K562 (cell line): Measurements from ENCODE around the gene SLC25A11. TPM values are rescaled to one million over a fixed set of nuclear protein-coding genes. Genes with fewer than 3 reads are reported as not detected.

Experiments used
- ATAC-seq: fragments of 200-7000 bp; cut with Tn5 transposase; 3 replicates; pipeline ENCODE4 v1.9.1; 2020; ENCODE audit warnings: moderate library complexity
- BruUV-seq: library from RNA; stranded (reverse); fragments of 400-500 nt; replicated peaks from 2 replicates; lab custom pipeline; 2021; lab: Mats Ljungman, UMichigan
- CTCF ChIA-PET: fragments of 300-600 bp; formaldehyde crosslinking; extraction: SDS; loops from one replicate; lab custom pipeline; 2021; ENCODE audit warnings: low intra/inter-chr PET ratio; lab: Yijun Ruan, JAX
- POLR2A ChIA-PET: fragments of 300-600, 350-650 bp; sonication (Branson Sonifier 250); formaldehyde crosslinking; extraction: SDS; loops from one replicate; lab custom pipeline; 2021; ENCODE audit warnings: antibody characterized with exemption, inconsistent platforms; lab: Yijun Ruan, JAX
- DNase-seq, 4 experiments: peaks; one replicate each; pipeline versions ENCODE4 v3.0.0 to v3.0.0-alpha.2; 2011 to 2018; ENCODE audit warnings: low spot score in 3 of 4, mixed read lengths in 3 of 4; ENCODE audit errors: extremely low read depth in 1 of 4
- FAIRE-seq: peaks from 2 replicates; lab custom pipeline; 2011; peaks lifted over from hg19 to GRCh38; lab: Jason Lieb, UNC
- H2AFZ ChIP-seq: 2 replicates; pipeline ENCODE4 v1.6.0; 2011; ENCODE audit warnings: low read depth, low read length, control low read depth, inconsistent platforms
- H3K27ac ChIP-seq: fragments of 200-600 bp; 3 replicates; pipeline ENCODE4 v1.8.0; 2011; ENCODE audit warnings: low read depth, mild to moderate bottlenecking, control low read depth, inconsistent platforms, low read length, moderate library complexity, mixed read lengths; ENCODE audit errors: extremely low read depth
- H3K27me3 ChIP-seq, 2 experiments: fragments of 300-600 bp in 1 of 2; 2 replicates in 1 of 2; 3 replicates in 1 of 2; pipeline versions ENCODE4 v1.6.0 to v1.8.0; 2011; ENCODE audit warnings: inconsistent platforms in 2 of 2, low read length in 2 of 2, mild to moderate bottlenecking in 1 of 2, mixed read lengths in 1 of 2, moderate library complexity in 1 of 2; ENCODE audit not compliant: control insufficient read depth in 2 of 2, insufficient read depth in 2 of 2
- H3K36me3 ChIP-seq: fragments of 300-600 bp; 3 replicates; pipeline ENCODE4 v1.8.0; 2011; ENCODE audit warnings: mild to moderate bottlenecking, low read length, inconsistent platforms; ENCODE audit not compliant: control insufficient read depth, insufficient read depth
- H3K4me1 ChIP-seq, 2 experiments: fragments of 200-600 bp in 1 of 2; replicated peaks in 1 of 2; 2 replicates in 1 of 2; 3 replicates in 1 of 2; pipeline versions ENCODE4 v1.5.1 to v1.8.0; 2011; ENCODE audit warnings: inconsistent platforms in 2 of 2, low read length in 2 of 2, mild to moderate bottlenecking in 1 of 2, mixed read lengths in 1 of 2, moderate library complexity in 1 of 2; ENCODE audit not compliant: control insufficient read depth in 2 of 2, insufficient read depth in 2 of 2
- H3K4me2 ChIP-seq: 2 replicates; pipeline ENCODE4 v1.6.1; 2011; ENCODE audit warnings: low read length, control low read depth, inconsistent platforms, mixed read lengths; ENCODE audit not compliant: insufficient read depth
- H3K4me3 ChIP-seq: fragments of 200-600 bp; sonication (generic), shearing (Covaris generic); 2 replicates; pipeline ENCODE4 v1.5.1; 2016; ENCODE audit warnings: control low read depth, inconsistent platforms
- H3K79me2 ChIP-seq: fragments of 200-600 bp; 3 replicates; pipeline ENCODE4 v1.8.0; 2011; ENCODE audit warnings: low read length, inconsistent platforms; ENCODE audit not compliant: control insufficient read depth, insufficient read depth
- H3K9ac ChIP-seq, 2 experiments: 2 replicates each; pipeline versions ENCODE4 v1.6.0 to v1.6.1; 2011; ENCODE audit warnings: low read depth in 2 of 2, low read length in 2 of 2, control low read depth in 1 of 2, inconsistent platforms in 1 of 2, mild to moderate bottlenecking in 1 of 2, mixed read lengths in 1 of 2; ENCODE audit not compliant: insufficient read depth in 1 of 2
- H3K9me1 ChIP-seq: one replicate; pipeline ENCODE4 v1.6.0; 2011; ENCODE audit warnings: inconsistent platforms, mild to moderate bottlenecking, low read length, moderate library complexity; ENCODE audit not compliant: control insufficient read depth, insufficient read depth
- H3K9me3 ChIP-seq: replicated peaks from 2 replicates; pipeline ENCODE4 v1.5.1; 2011; ENCODE audit warnings: low read depth, low read length, inconsistent platforms; ENCODE audit not compliant: control insufficient read depth, insufficient read depth
- H4K20me1 ChIP-seq: replicated peaks from 2 replicates; pipeline ENCODE4 v1.6.1; 2011; ENCODE audit warnings: low read length, inconsistent platforms, mixed read lengths; ENCODE audit not compliant: control insufficient read depth, insufficient read depth
- CBX3 ChIP-seq, 2 experiments: IDR thresholded peaks; 1 replicate in 1 of 2; 2 replicates in 1 of 2; pipeline ENCODE4 v1.6.1; 2012; ENCODE audit warnings: inconsistent platforms in 2 of 2, low read length in 2 of 2, borderline replicate concordance in 1 of 2, control low read depth in 1 of 2
- CHCHD3 ChIP-seq: fragments of 250-450 bp; sonication (Bioruptor Pico); IDR thresholded peaks from 2 replicates; pipeline ENCODE4 v2.1.2; 2022; ENCODE audit warnings: mild to moderate bottlenecking
- GABPB1 ChIP-seq: sonication (generic); formaldehyde crosslinking; IDR thresholded peaks from 2 replicates; pipeline ENCODE4 v1.8.0; 2022; ENCODE audit warnings: mild to moderate bottlenecking, missing genetic modification reagents
- ID3 ChIP-seq, 2 experiments: fragments of 250-450 bp in 1 of 2; fragments of 450-650 bp in 1 of 2; sonication (Bioruptor Pico) in 1 of 2; IDR thresholded peaks; 2 replicates each; pipeline versions ENCODE4 v1.6.1 to v1.8.0; 2016 to 2021; ENCODE audit warnings: mild to moderate bottlenecking in 2 of 2, moderate library complexity in 2 of 2, missing compliant biosample characterization in 1 of 2, missing genetic modification characterization in 1 of 2
- IRF2 ChIP-seq: sonication (generic); formaldehyde crosslinking; IDR thresholded peaks from 2 replicates; pipeline ENCODE4 v1.8.1; 2022; ENCODE audit warnings: mild to moderate bottlenecking, missing genetic modification reagents
- JUNB ChIP-seq: fragments of 450-650 bp; formaldehyde crosslinking; conservative IDR thresholded peaks from 2 replicates; pipeline ENCODE4 v1.4.0; 2020; ENCODE audit warnings: mild to moderate bottlenecking
- MAFK ChIP-seq: IDR thresholded peaks from 2 replicates; pipeline ENCODE4 v1.6.1; 2011; ENCODE audit warnings: low read length, improper control_type of control experiment
- MYC ChIP-seq, 2 experiments: fragments of 250-450 bp in 1 of 2; sonication (Bioruptor Pico) in 1 of 2; IDR thresholded peaks; 2 replicates each; pipeline versions ENCODE4 v1.5.1 to v1.6.1; 2012 to 2021; ENCODE audit warnings: low read depth in 2 of 2, borderline replicate concordance in 1 of 2, improper control_type of control experiment in 1 of 2, low read length in 1 of 2, mild to moderate bottlenecking in 1 of 2, moderate library complexity in 1 of 2
- NFIX ChIP-seq: fragments of 250-450 bp; sonication (Bioruptor Pico); IDR thresholded peaks from 2 replicates; pipeline ENCODE4 v1.4.0; 2020; ENCODE audit warnings: low read depth, mild to moderate bottlenecking, moderate library complexity
- SOX6 ChIP-seq: fragments of 450-650 bp; IDR thresholded peaks from 2 replicates; pipeline ENCODE4 v1.6.1; 2014; ENCODE audit warnings: mild to moderate bottlenecking
- TAL1 ChIP-seq: fragments of 450-650 bp; IDR thresholded peaks from 2 replicates; pipeline ENCODE4 v1.6.1; 2016; ENCODE audit warnings: mild to moderate bottlenecking
- TBL1XR1 ChIP-seq, 2 experiments: IDR thresholded peaks; 2 replicates each; pipeline ENCODE4 v1.6.1; 2012; ENCODE audit warnings: improper control_type of control experiment in 2 of 2, low read length in 2 of 2, mild to moderate bottlenecking in 1 of 2
- ZKSCAN1 ChIP-seq: fragments of 150-350 bp; IDR thresholded peaks from 2 replicates; pipeline ENCODE4 v1.6.1; 2016; ENCODE audit warnings: low read depth, low read length
- ZNF133 ChIP-seq: fragments of 250-450 bp; sonication (Bioruptor Pico); IDR thresholded peaks from 2 replicates; pipeline ENCODE4 v1.4.0; 2020; ENCODE audit warnings: mild to moderate bottlenecking
- ZNF143 ChIP-seq: sonication (generic); formaldehyde crosslinking; IDR thresholded peaks from 2 replicates; pipeline ENCODE4 v1.9.0; 2022; ENCODE audit warnings: mild to moderate bottlenecking, missing genetic modification reagents
- WGBS: fragments of 100-300 bp; shearing (Covaris generic); methylation state at CpG from one replicate; pipeline ENCODE4 v1.1.6; 2016; ENCODE audit warnings: low coverage, mixed read lengths; ENCODE audit not compliant: insufficient coverage; ENCODE audit errors: missing lambda C conversion rate; 5-methylcytosine and 5-hydroxymethylcytosine counted together
- in situ Hi-C: fragments of 300-500 bp; cut with MboI; formaldehyde crosslinking; loops from 4 replicates; pipeline ENCODE4 v1.15.0; 2018; ENCODE audit warnings: inconsistent platforms, mixed read lengths
- intact Hi-C: fragments of 100-400 bp; cut with micrococcal nuclease; formaldehyde crosslinking; loops from 2 replicates; pipeline ENCODE4 v1.14.2; 2022
- polyA plus RNA-seq, 8 experiments: library from polyadenylated mRNA; depleted of rRNA in 4 of 8; stranded (reverse) in 5 of 8; unstranded in 3 of 8; fragments of >200 nt; fragmentation: Nextera tagmentation in 2 of 8; fragmentation: Illumina TruSeq in 1 of 8; extraction: Ambion mirVana in 2 of 8; extraction: Trizol in 1 of 8; gene quantifications; 2 replicates each; pipeline versions ENCODE4 v1.2.1 to v1.2.3, GENCODE V29; 2011 to 2014; ENCODE audit warnings: inconsistent platforms in 1 of 8, missing spikeins in 1 of 8
- total RNA-seq, 7 experiments: library from RNA; depleted of rRNA in 6 of 7; stranded (reverse); fragments of >200 nt in 6 of 7; fragmentation: Illumina TruSeq in 2 of 7; extraction: Trizol in 2 of 7; gene quantifications; 2 replicates each; pipeline versions ENCODE4 v1.2.1 to v1.2.3, GENCODE V29; 2011 to 2021; ENCODE audit warnings: low replicate concordance in 1 of 7

Gene SLC25A11
- total and polyA plus RNA-seq, 9 of the 15 experiments (the other 6 are each of a cell fraction or from before 2014, with no cell fraction given) = 3.1 to 56.7 (median 32.9) TPM

GRCh38 chr17:4938069-4938491 lies 1.8 kb downstream of the SLC25A11 start:
- peaks cover 46% of the 10 kb centered on the region for H3K79me2 ChIP-seq
- no peaks in the 10 kb centered on the region for H4K20me1 ChIP-seq
- no peaks in the 10 kb centered on the region for H3K27me3 ChIP-seq
- no peaks in the 10 kb centered on the region for H3K9me3 ChIP-seq
- peaks cover 13 to 34% of the 10 kb centered on the region in 2 experiments; a peak in 4 of 5 replicates for H3K4me1 ChIP-seq
- no peaks in the 10 kb centered on the region for H3K9me1 ChIP-seq
- WGBS = 94% methylated on average over 2 of the region's 11 CpGs
- H3K4me3 ChIP-seq = no peak overlapping the region
- ChIA-PET CTCF (no interaction called here), POLR2A (no interaction called here)
- no peak overlapping the region; the same call in 2 of the 3 replicates for H3K27ac ChIP-seq
- intact Hi-C loops (no loop called here), in situ Hi-C loops (no loop called here)
- FAIRE-seq (no peak), ATAC-seq (no peak), DNase-seq (no peak)
- BruUV-seq = no TSS peak
- no peak for TF ChIP-seq ID3 (CRISPR knock-in tag; IDR thresholded peaks at IDR 0.05)
- TF ChIP-seq ID3 (tag; IDR thresholded peaks at IDR 0.05) = no peak
- no peak for TF ChIP-seq TBL1XR1 (IDR thresholded peaks at IDR 0.05; ENCODE audit: low read length in 2 of 2)
- TF ChIP-seq SOX6 = no peak
- no peak for TF ChIP-seq GABPB1
- H2AFZ ChIP-seq = no peak overlapping the region
- H3K9ac ChIP-seq = peak overlapping the region; percentile 95 to 98; a peak in 3 of 4 replicates
- H3K4me2 ChIP-seq = peak overlapping the region; percentile 96
- H3K36me3 ChIP-seq = peaks cover 44% of the 10 kb centered on the region

GRCh38 chr17:4937553-4937952 lies 2.3 kb downstream of the SLC25A11 start:
- BruUV-seq = no TSS peak
- H3K27ac ChIP-seq = no peak overlapping the region
- no peaks in the 10 kb centered on the region for H3K27me3 ChIP-seq
- no peaks in the 10 kb centered on the region for H3K9me3 ChIP-seq
- FAIRE-seq = no peak
- H3K4me2 ChIP-seq = no peak overlapping the region
- peaks cover 38% of the 10 kb centered on the region for H3K36me3 ChIP-seq
- H2AFZ ChIP-seq = no peak overlapping the region
- intact Hi-C loops (no loop called here), in situ Hi-C loops (no loop called here)
- no peak overlapping the region for H3K4me3 ChIP-seq
- no peak for DNase-seq
- POLR2A ChIA-PET = interaction anchor here (1.8 kb wide), 1 partner anchor 30 kb away, joined by 4 read pairs; the partner anchor contains the start of gene SPAG7
- peak overlapping the region in 1 of 2 experiments; percentile 98; a peak in 2 of 4 replicates for H3K9ac ChIP-seq
- no peaks in the 10 kb centered on the region for H3K9me1 ChIP-seq
- CTCF ChIA-PET = no interaction called here
- no peak for ATAC-seq
- H3K4me1 ChIP-seq = peaks cover 13 to 34% of the 10 kb centered on the region in 2 experiments; a peak in 4 of 5 replicates
- TF ChIP-seq NFIX (CRISPR knock-in tag) (no peak), MYC (IDR thresholded peaks at IDR 0.05; ENCODE audit: low read depth, low read length) (no peak), MYC (CRISPR knock-in tag; IDR thresholded peaks at IDR 0.05; ENCODE audit: borderline replicate concordance, low read depth) (no peak), MAFK (no peak), CHCHD3 (CRISPR knock-in tag) (no peak), IRF2 (no peak), ZKSCAN1 (no peak), TAL1 (no peak), ZNF143 (CRISPR knock-in tag) (no peak), CBX3 (IDR thresholded peaks at IDR 0.05; ENCODE audit: borderline replicate concordance in 1 of 2, low read length in 2 of 2) (no peak), ZNF133 (CRISPR knock-in tag) (no peak), JUNB (CRISPR knock-in tag) (no peak)
- peaks cover 41% of the 10 kb centered on the region for H3K79me2 ChIP-seq
- WGBS = no CpG with 5 or more reads among the region's 16 CpGs
- no peaks in the 10 kb centered on the region for H4K20me1 ChIP-seq
